T1000 (cell line): ENCODE results near the gene ANGEL1.

ENCODE experiments used
- DNase-seq: peaks from one replicate; lab custom pipeline; 2025; ENCODE audit warnings: mixed read lengths; lab: John Stamatoyannopoulos, UW

ANGEL1 gene

GRCh38 chr14:76814726-76815645 is 2.3 kb upstream of the ANGEL1 start:
- DNase-seq: no peak

GRCh38 chr14:76812093-76812421 is 625 bp downstream of the ANGEL1 start:
- DNase-seq: no peak

DNA sequence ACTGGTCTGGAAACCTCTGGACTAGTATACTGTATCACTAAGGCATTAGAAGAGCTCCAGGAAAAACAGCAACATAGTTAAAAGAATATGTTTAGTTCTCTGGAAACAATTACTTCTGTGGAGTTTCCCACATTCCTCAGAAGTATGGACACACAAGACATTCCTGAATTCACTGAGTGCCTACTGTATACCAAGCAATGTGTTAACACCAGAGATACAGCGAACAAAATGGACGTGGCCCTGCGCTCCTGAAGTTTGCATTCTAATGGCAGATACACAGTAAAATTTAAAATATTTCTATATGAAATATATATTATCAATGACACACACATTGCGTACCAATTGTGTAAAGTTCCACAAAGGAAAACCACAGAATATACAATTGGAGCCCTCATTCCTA is 1.1 kb downstream of the ANGEL1 start:
- no peak for DNase-seq

GRCh38 chr14:76810953-76811400 is 1.7 kb downstream of the ANGEL1 start:
- DNase-seq: no peak

DNA sequence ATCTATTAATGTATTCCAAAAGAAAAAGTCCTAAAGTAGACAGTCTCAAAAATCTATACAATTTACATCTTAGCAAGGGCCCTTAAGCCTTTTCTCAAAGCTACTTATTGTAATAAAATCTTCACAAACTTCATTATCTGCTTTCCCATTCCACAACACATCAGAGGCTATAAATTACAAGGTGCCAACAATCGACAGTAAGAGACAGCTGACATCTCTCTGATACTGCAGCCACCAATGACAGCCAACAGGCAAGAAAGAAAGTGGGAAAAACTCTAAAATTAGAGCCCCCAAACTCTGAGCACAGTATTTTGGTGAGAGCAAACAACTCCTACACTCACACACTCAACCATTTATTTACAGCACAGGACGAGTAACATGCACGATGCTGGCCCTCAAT is 2.2 kb downstream of the ANGEL1 start:
- no peak for DNase-seq

- no peak for DNase-seq
These were observed 3.7 kb downstream of the ANGEL1 start for GRCh38 chr14:76808990-76809389.

DNA sequence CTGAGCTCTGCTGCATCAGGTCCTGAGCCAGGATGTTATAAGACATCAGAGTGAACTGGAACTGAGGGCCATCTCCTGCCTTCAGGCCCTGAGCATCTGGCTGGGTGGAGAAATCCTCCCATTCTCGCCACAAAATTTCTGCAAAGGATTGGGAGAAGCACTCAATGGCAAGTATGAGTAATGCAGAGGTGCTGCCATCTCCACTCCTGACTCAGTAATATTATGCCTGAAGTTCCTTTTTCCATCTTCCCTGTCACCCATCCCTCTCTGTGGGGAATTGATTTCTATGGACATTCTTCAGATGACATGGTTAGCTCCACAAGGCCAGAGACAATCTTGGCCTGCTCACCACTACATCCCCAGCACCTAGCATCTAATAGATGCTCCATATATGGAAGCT is 4.7 kb downstream of the ANGEL1 start:
- no peak for DNase-seq

GRCh38 chr14:76806446-76806845 is 6.2 kb downstream of the ANGEL1 start:
- DNase-seq: no peak

- DNase-seq: no peak
These were observed 18.7 kb downstream of the ANGEL1 start for GRCh38 chr14:76793956-76794355.

DNA sequence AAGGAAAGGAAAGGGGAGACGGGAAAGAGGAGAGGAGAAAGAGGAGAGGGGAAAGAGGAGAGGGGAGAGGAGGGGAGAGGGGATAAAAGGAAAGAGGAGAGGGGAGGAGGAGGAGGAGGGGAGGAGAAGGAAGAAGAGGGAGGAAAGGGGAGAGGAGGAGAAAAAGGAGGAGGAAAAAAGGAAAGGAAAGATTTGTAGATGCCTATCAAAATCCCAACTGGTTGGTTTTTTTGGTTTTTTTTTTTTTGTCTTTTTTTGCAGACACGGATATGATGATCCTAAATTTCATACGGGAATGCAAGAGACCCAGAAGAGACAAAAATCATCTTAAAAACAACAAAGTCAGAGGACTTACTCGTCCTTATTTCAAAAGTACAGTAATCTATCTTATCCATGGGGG is 19.4 kb downstream of the ANGEL1 start:
- no peak for DNase-seq

DNA sequence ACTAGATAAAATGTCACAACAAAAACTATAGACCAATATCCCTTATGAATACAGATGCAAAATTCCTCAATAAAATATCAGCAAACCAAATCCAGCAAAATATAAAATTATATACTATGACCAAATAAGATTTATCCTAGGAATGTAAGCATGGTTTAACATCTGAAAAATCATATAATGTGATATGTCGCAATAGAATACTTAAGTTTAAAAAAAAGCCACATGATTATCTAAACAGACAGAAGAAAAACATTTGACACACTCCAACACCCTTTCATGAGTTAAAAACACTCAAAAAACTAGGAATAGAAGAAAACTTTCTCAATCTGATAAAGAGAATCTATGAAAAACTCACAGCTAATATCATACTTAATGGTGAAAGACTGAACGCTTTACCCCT is 20.3 kb downstream of the ANGEL1 start:
- DNase-seq: no peak

DNA sequence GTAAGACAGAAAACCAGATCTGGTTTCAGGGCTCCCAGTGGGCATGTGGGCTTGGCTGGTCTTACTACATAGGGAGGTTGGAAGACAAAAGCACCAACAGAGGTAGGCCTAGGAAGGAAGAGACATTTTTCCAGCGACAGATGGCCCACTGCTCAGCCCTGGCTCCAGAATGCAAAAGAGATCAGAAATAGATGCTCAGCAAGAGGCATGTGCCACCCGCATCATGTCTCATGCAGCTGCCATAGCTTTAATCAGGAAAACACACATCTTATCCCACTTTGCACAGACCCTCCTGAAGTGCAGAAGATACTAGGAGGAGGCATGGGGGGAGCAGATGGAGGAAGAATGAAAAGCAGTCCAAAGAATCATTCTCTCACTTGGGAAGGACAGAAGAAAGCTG is 26.1 kb downstream of the ANGEL1 start:
- DNase-seq: no peak

- no peak for DNase-seq
These were observed 27.8 kb downstream of the ANGEL1 start for GRCh38 chr14:76784881-76785280.

DNA sequence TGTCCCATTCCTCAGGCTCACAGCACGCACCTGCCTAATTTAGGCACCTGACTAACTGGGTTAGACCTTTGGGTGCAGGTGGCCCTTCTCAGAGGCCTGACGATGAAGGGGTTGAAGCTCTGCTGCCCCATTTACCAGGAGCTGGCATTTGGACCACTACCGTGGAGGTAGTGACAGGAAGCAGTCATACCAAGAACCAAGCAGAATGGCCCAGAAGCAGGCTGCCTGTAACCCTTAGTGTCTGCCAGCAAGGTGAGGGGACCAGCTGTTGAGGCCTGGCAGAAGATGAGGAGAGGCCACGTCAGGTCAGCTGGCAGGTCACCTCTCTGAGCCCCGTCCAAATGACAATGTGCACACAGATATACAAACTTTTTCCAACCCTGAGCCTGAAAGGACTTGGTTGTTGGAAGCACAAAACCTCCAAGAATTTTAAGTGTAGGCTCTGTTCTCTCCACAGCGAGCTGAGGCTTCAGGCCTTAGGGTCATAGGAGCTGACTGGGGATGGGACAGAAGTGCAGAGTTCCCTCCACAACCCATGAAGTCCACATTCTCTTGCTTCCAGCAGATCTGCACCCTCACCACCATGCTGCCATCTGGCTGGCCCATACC is 28.3 kb downstream of the ANGEL1 start:
- DNase-seq: no peak

GRCh38 chr14:76782885-76783566 is 29.7 kb downstream of the ANGEL1 start:
- no peak for DNase-seq

DNA sequence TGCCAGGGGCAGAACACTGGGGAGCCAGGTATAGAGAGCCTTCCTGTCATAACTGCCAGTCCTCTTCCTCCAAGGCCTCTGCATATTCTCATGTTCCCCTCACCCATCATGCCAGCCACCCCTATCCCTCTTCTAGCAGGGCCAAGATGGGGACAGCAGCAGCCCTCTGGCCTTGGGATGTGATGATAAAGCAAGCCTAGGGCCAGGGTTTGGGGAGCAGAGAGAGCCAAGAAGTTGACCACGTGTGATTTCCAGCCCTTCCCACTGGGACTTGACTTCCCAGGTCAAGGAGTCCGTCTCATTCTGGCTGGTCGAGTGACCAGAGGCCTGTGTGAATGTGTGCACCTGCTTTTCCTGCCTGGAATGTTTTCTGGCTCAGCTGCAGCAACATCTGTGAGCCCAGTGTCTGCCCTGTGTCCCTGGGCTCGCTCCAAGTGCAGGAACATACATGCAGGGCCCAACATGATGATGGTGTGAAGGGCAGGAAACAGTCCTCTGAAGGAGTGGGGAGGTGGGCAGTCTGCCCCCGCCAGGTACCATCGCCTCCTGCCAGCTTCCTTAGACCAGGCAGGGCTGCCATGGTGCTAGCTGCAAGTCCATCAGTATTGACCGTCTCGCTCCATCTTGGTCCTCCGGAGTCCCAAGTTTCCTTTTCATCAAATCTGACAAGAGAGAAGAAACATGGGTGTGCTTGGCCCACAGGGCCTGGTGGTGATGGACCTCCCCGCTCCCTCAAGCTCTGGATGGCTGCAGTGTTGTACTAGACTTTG is 30.4 kb downstream of the ANGEL1 start:
- no peak for DNase-seq

DNA sequence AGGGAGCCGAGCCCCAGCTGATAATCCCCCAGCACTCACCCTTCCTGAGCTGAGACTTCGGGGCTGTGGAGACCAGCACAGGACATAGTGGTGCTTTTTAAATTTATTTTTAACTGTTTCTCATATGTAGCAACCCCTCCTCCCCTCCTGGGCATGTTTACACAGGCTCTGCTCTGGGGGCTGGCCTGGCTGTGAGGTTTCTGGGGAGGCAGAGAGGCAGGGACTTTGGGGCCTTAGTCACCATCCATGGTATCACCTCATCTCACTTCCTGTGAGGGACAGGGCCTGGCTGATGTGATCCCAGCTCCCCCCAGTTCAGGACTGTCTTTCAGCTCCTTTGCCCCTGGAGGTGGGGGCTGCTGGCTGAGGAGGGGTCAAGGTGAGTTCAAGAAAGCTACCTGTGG is 31.0 kb downstream of the ANGEL1 start:
- no peak for DNase-seq

DNA sequence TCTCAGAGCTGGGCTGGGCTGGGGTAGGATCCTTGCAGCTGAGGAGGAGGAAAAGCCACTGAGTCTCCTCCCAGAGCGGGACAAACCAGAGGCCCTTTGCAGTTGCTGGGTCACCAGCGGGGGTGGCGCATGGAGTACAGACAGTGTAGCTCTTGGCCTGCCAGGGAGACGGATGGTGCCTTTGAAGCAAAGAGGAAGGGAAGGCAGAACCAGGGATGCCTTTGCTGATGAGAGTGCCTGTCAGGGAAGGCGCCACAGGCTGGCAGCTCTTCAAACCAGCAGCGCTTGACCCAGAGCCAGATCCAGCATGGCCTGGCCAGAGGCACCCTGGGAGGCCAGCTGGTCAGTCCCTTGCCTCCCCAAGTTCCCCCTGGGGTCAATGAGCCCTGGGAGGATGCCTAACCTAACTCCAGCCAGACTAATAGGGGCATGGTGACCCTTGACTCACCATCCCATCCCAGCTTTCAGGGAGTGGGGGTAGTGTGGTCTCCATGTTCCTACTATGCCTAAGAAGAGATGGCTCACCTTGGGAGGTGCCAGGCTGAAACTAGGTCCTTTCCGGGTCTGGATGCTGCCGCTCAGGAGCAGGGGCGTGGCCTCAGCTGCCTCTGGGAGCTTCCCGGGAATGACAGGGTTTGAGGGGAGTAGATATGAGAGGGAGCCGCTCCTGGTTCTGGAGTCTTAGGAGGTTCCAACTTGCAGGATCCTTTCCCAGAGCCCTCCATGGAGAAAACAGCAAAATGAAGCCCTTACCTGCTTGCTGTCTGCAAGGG is 31.6 kb downstream of the ANGEL1 start:
- no peak for DNase-seq

GRCh38 chr14:76780360-76780759 is 32.3 kb downstream of the ANGEL1 start:
- DNase-seq: no peak

DNA sequence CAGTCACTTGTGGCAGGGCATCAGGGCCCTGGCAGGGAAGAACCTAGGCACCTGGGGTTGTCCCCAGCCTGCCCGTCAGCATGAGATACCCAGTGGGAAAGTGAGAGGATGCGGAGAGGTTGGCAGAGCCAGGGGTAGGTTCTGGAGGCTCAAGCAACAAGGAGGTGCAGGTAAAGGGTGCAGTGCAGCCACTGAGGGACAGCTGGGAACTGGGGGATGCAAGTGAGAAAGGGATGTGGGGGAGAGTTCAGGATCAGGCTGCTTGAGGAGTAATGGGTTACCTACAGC is 32.7 kb downstream of the ANGEL1 start:
- no peak for DNase-seq

- no peak for DNase-seq
These were observed 33.2 kb downstream of the ANGEL1 start for GRCh38 chr14:76779221-76780057.
